IPS-15b (cell line): ENCODE data around the gene UPF2.

ENCODE experiments used
- H3K27me3 ChIP-seq: one replicate; pipeline ENCODE4 v1.6.1; 2013; ENCODE audit warnings: low read length; ENCODE audit not compliant: control insufficient read depth, insufficient read depth
- H3K36me3 ChIP-seq: one replicate; pipeline ENCODE4 v1.6.1; 2013; ENCODE audit warnings: low read length; ENCODE audit not compliant: control insufficient read depth, insufficient read depth
- H3K4me1 ChIP-seq: one replicate; pipeline ENCODE4 v1.6.1; 2013; ENCODE audit warnings: mild to moderate bottlenecking, low read length; ENCODE audit not compliant: control insufficient read depth, insufficient read depth
- H3K4me3 ChIP-seq: one replicate; pipeline ENCODE4 v1.5.1; 2013; ENCODE audit warnings: low read depth, low read length
- H3K9ac ChIP-seq: one replicate; pipeline ENCODE4 v1.6.1; 2013; ENCODE audit warnings: low read depth, mild to moderate bottlenecking, low read length
- H3K9me3 ChIP-seq: one replicate; pipeline ENCODE4 v1.6.1; 2013; ENCODE audit warnings: mild to moderate bottlenecking, low read length; ENCODE audit not compliant: control insufficient read depth, insufficient read depth

Gene UPF2

GRCh38 chr10:11878776-11879175, 163.8 kb downstream of the UPF2 start:
- Histone ChIP-seq H3K4me1 (peaks cover 11% of the 10 kb centered on the region), H3K4me3 (no peak overlapping the region), H3K9ac (no peak overlapping the region), H3K27me3 (no peaks in the 10 kb centered on the region), H3K9me3 (no peaks in the 10 kb centered on the region), H3K36me3 (no peaks in the 10 kb centered on the region)

- no peak overlapping the region for H3K9ac ChIP-seq
- H3K27me3 ChIP-seq = no peaks in the 10 kb centered on the region
- H3K4me3 ChIP-seq = no peak overlapping the region
- H3K4me1 ChIP-seq = peaks cover 11% of the 10 kb centered on the region
- no peaks in the 10 kb centered on the region for H3K36me3 ChIP-seq
- H3K9me3 ChIP-seq = no peaks in the 10 kb centered on the region
These were observed 165.1 kb downstream of the UPF2 start for GRCh38 chr10:11877591-11877905.

- no peak overlapping the region for H3K4me3 ChIP-seq
- H3K9ac ChIP-seq = no peak overlapping the region
- peaks cover 11% of the 10 kb centered on the region for H3K4me1 ChIP-seq
- H3K36me3 ChIP-seq = no peaks in the 10 kb centered on the region
- H3K27me3 ChIP-seq = no peaks in the 10 kb centered on the region
- no peaks in the 10 kb centered on the region for H3K9me3 ChIP-seq
These were observed 165.6 kb downstream of the UPF2 start for GRCh38 chr10:11876805-11877590.

- Histone ChIP-seq H3K27me3 (no peaks in the 10 kb centered on the region), H3K9ac (no peak overlapping the region), H3K9me3 (no peaks in the 10 kb centered on the region), H3K4me1 (peaks cover 11% of the 10 kb centered on the region), H3K4me3 (no peak overlapping the region), H3K36me3 (no peaks in the 10 kb centered on the region)
These were observed 166.3 kb downstream of the UPF2 start for GRCh38 chr10:11876324-11876723.

DNA sequence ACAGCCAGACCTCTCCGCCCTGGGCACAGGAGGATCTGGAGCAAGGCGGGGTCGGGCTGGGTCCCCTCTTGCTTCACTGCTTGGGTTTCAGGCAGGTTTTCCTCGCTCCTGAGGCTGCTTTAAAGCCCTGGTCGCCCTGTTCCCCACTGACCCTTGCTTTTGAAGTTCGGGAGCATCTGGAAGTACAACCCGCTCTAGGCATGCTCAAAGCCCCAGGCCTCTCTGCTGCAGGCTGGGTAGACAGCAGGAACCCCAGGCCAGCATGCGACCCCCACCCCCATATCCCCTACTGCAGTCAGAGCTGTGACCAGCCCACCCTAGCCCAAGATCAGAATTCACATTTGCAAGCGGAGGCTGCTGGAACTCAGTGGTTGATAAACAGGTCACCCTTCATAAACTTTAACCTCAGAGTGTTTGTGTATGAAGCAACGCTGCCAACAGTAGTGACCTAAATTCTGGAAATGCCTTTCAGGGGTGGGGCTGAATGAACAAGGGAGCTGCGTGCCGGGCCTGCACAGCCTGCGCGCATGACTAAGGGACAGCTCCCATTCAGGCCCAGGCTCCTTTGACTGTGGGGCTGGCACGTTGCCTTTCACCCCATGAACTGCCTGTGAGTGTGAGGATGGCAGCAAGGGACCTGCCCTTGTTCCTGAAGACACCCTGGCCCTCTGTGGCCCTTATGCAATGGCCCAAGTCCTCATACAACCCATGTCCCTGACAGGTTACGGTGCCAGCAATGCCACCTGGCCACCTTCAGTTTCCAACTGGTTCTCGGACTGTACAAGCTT, 166.9 kb downstream of the UPF2 start:
- Histone ChIP-seq H3K36me3 (no peaks in the 10 kb centered on the region), H3K4me3 (peak overlapping the region; percentile 18), H3K9ac (no peak overlapping the region), H3K4me1 (peaks cover 11% of the 10 kb centered on the region), H3K9me3 (no peaks in the 10 kb centered on the region), H3K27me3 (no peaks in the 10 kb centered on the region)

DNA sequence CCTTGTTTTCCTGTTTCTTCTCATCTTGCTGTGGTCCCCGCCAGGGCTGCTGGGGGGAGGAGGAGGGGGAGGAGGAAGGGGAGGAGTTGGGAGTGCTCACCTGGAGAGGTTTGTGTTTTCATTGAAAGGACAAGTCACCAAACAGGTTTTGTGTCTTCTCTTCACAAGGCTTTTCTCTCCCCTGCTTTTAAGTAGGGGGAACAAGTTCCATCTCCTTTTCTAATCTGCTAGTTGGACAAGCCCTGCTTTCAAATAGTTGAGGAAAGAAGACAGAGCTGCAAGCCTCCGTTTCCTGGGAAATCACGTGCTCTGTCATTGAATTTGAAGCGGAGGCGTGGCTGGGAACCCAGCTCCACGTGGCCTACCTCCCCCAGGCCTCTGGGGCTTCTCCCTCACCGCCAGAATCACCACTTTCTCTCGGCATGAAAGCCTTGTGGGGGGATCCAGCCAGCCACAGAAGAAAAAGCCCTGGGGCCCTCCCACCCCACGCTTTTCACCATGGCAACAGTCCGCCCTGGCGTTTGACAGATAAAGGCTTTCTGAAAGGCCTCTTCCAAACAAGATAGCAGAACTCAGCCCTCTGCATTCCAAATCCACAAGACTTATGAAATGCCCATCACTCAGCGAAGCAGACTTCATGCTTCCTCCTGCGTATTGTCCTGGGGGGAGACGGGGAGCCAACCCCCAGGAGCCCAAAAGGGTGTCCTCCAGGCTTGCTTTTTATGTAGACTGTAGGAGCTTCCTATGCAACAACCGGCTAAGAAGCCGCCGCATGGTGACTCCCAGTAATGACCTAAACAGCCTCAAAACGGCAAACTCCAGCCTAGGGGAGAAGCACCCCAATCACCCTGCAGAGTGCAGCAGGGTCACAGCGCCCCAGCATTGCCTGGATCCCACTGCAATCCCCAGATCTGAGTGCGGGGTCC, 167.8 kb downstream of the UPF2 start:
- Histone ChIP-seq H3K36me3 (no peaks in the 10 kb centered on the region), H3K9ac (no peak overlapping the region), H3K4me3 (no peak overlapping the region), H3K9me3 (no peaks in the 10 kb centered on the region), H3K4me1 (peaks cover 11% of the 10 kb centered on the region), H3K27me3 (peaks cover 3% of the 10 kb centered on the region)

GRCh38 chr10:11871466-11871865, 171.1 kb downstream of the UPF2 start:
- Histone ChIP-seq H3K27me3 (peaks cover 7% of the 10 kb centered on the region), H3K36me3 (no peaks in the 10 kb centered on the region), H3K9ac (no peak overlapping the region), H3K4me3 (no peak overlapping the region), H3K9me3 (no peaks in the 10 kb centered on the region), H3K4me1 (peaks cover 11% of the 10 kb centered on the region)

- Histone ChIP-seq H3K9me3 (no peaks in the 10 kb centered on the region), H3K36me3 (no peaks in the 10 kb centered on the region), H3K9ac (peak overlapping the region; percentile 8), H3K27me3 (peaks cover 7% of the 10 kb centered on the region), H3K4me3 (no peak overlapping the region), H3K4me1 (peaks cover 7% of the 10 kb centered on the region)
These were observed 171.7 kb downstream of the UPF2 start for GRCh38 chr10:11870900-11871400.

- H3K9me3 ChIP-seq = no peaks in the 10 kb centered on the region
- peak overlapping the region; percentile 8 for H3K9ac ChIP-seq
- H3K4me1 ChIP-seq = peaks cover 4% of the 10 kb centered on the region
- H3K36me3 ChIP-seq = no peaks in the 10 kb centered on the region
- peak overlapping the region; percentile 22 for H3K4me3 ChIP-seq
- peaks cover 7% of the 10 kb centered on the region for H3K27me3 ChIP-seq
These were observed 172.2 kb downstream of the UPF2 start for GRCh38 chr10:11870461-11870780.
